ENCODE measurements around the gene GYPC. TPM values are rescaled to one million over a fixed set of nuclear protein-coding genes. Genes with fewer than 3 reads are reported as not detected.
"Not testable (repeated sequence)": the region's sequence is repeated elsewhere in the genome, so short reads cannot be mapped to it uniquely, and the experiment has no call there.

GYPC gene
- polyA plus RNA-seq, 1 donor (not counting 4 experiments of a cell fraction or from before 2014, with no cell fraction given), result not detected

- H2AFZ ChIP-seq (ENCODE audit: control insufficient read depth, low read length); DNase-seq (ENCODE audit: low read depth, low spot score); FAIRE-seq; H3K27me3 ChIP-seq (ENCODE audit: control insufficient read depth, extremely low read depth, insufficient read depth, low read length); H3K9me1 ChIP-seq (ENCODE audit: control insufficient read depth, extremely low read depth, insufficient read depth, low read length); H3K4me2 ChIP-seq (ENCODE audit: control insufficient read depth, extremely low read depth, insufficient read depth, low read depth, low read length); H3K4me3 ChIP-seq (ENCODE audit: control insufficient read depth in 2 of 3, extremely low read depth in 1 of 3, insufficient read depth in 2 of 3, low read depth in 1 of 3, low read length in 3 of 3); H3K36me3 ChIP-seq (ENCODE audit: control insufficient read depth in 2 of 2, extremely low read depth in 1 of 2, insufficient read depth in 2 of 2, low read length in 2 of 2); H3K9me3 ChIP-seq (ENCODE audit: control insufficient read depth, low read depth, low read length); H3K9ac ChIP-seq (ENCODE audit: control insufficient read depth, extremely low read depth, insufficient read depth, low read length); H4K20me1 ChIP-seq (ENCODE audit: control insufficient read depth, extremely low read depth, insufficient read depth, low read length); H3K4me1 ChIP-seq (ENCODE audit: control insufficient read depth, extremely low read depth, insufficient read depth, low read length); dilution Hi-C loops (cut with MboI; ENCODE audit: extremely low pct_ligation_motif_present, low sequenced_read_pairs); H3K79me2 ChIP-seq (ENCODE audit: control insufficient read depth, insufficient read depth, low read length); H3K27ac ChIP-seq (ENCODE audit: control insufficient read depth, insufficient read depth, low read length): not testable (repeated sequence)
Measured at GRCh38 chr2:126692934-126693592, 37.1 kb downstream of the GYPC start.

- Histone ChIP-seq H4K20me1 (ENCODE audit: control insufficient read depth, extremely low read depth, insufficient read depth, low read length) (no peaks in the 10 kb centered on the region), H3K27ac (ENCODE audit: control insufficient read depth, insufficient read depth, low read length) (no peak overlapping the region), H3K36me3 (ENCODE audit: control insufficient read depth in 2 of 2, extremely low read depth in 1 of 2, insufficient read depth in 2 of 2, low read length in 2 of 2) (no peaks in the 10 kb centered on the region), H3K27me3 (ENCODE audit: control insufficient read depth, extremely low read depth, insufficient read depth, low read length) (no peaks in the 10 kb centered on the region), H3K9me1 (ENCODE audit: control insufficient read depth, extremely low read depth, insufficient read depth, low read length) (no peaks in the 10 kb centered on the region), H2AFZ (ENCODE audit: control insufficient read depth, low read length) (no peak overlapping the region), H3K9ac (ENCODE audit: control insufficient read depth, extremely low read depth, insufficient read depth, low read length) (no peak overlapping the region), H3K79me2 (ENCODE audit: control insufficient read depth, insufficient read depth, low read length) (no peaks in the 10 kb centered on the region), H3K4me2 (ENCODE audit: control insufficient read depth, extremely low read depth, insufficient read depth, low read depth, low read length) (no peak overlapping the region), H3K4me1 (ENCODE audit: control insufficient read depth, extremely low read depth, insufficient read depth, low read length) (no peaks in the 10 kb centered on the region), H3K4me3 (ENCODE audit: control insufficient read depth in 2 of 3, extremely low read depth in 1 of 3, insufficient read depth in 2 of 3, low read depth in 1 of 3, low read length in 3 of 3) (no peak overlapping the region), H3K9me3 (ENCODE audit: control insufficient read depth, low read depth, low read length) (peaks cover 2% of the 10 kb centered on the region)
- DNase-seq (ENCODE audit: low read depth, low spot score) (no peak), FAIRE-seq (no peak)
- TF ChIP-seq CTCF (optimal IDR thresholded peaks at IDR 0.05 in 1 of 3, IDR thresholded peaks at IDR 0.05 in 1 of 3, conservative IDR thresholded peaks at IDR 0.05 in 1 of 3; ENCODE audit: extremely low read depth in 1 of 3, insufficient read depth in 2 of 3, low read length in 3 of 3), result no peak
- dilution Hi-C loops (cut with MboI; ENCODE audit: extremely low pct_ligation_motif_present, low sequenced_read_pairs), result no loop called here
Measured at GRCh38 chr2:126696644-126697520, 40.9 kb downstream of the GYPC start.

Measured in keratinocyte (primary cell).